Measurements from ENCODE around the gene DDX51. TPM values are rescaled to one million over a fixed set of nuclear protein-coding genes. Genes with fewer than 3 reads are reported as not detected.

The DDX51 gene
- total and polyA plus RNA-seq, 2 of the 13 experiments (the other 11 are each of a cell fraction or from before 2014, with no cell fraction given), result 10.1 TPM

GRCh38 chr12:132114667-132115066, 29.5 kb downstream of the DDX51 start (continued):
- TF ChIP-seq TBX2 (CRISPR knock-in tag; IDR thresholded peaks at IDR 0.05; ENCODE audit: borderline replicate concordance), result no peak
- TF ChIP-seq, protein P1, sequence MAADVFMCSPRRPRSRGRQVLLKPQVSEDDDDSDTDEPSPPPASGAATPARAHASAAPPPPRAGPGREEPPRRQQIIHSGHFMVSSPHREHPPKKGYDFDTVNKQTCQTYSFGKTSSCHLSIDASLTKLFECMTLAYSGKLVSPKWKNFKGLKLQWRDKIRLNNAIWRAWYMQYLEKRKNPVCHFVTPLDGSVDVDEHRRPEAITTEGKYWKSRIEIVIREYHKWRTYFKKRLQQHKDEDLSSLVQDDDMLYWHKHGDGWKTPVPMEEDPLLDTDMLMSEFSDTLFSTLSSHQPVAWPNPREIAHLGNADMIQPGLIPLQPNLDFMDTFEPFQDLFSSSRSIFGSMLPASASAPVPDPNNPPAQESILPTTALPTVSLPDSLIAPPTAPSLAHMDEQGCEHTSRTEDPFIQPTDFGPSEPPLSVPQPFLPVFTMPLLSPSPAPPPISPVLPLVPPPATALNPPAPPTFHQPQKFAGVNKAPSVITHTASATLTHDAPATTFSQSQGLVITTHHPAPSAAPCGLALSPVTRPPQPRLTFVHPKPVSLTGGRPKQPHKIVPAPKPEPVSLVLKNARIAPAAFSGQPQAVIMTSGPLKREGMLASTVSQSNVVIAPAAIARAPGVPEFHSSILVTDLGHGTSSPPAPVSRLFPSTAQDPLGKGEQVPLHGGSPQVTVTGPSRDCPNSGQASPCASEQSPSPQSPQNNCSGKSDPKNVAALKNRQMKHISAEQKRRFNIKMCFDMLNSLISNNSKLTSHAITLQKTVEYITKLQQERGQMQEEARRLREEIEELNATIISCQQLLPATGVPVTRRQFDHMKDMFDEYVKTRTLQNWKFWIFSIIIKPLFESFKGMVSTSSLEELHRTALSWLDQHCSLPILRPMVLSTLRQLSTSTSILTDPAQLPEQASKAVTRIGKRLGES (CRISPR knock-in tag; IDR thresholded peaks at IDR 0.05; ENCODE audit: borderline replicate concordance), result no peak
- no peak for TF ChIP-seq MTA3 (CRISPR knock-in tag; IDR thresholded peaks at IDR 0.05)
- TF ChIP-seq PAF1 (CRISPR knock-in tag; IDR thresholded peaks at IDR 0.05), result no peak
- no peak for TF ChIP-seq ZSCAN12 (CRISPR knock-in tag; IDR thresholded peaks at IDR 0.05)
- TF ChIP-seq ELF3 (CRISPR knock-in tag; IDR thresholded peaks at IDR 0.05), result no peak
- TF ChIP-seq MTERF4 (CRISPR knock-in tag; IDR thresholded peaks at IDR 0.05), result no peak
- TF ChIP-seq XRCC5 (optimal IDR thresholded peaks at IDR 0.05; ENCODE audit: low read length), result no peak
- no peak for TF ChIP-seq ZFX (CRISPR knock-in tag; IDR thresholded peaks at IDR 0.05; ENCODE audit: low read depth)
- no peak for TF ChIP-seq ZNF704 (CRISPR knock-in tag; IDR thresholded peaks at IDR 0.05; ENCODE audit: borderline replicate concordance)
